Vagina (tissue), 2 donors: ENCODE measurements around the gene PIGC. TPM values are rescaled to one million over a fixed set of nuclear protein-coding genes. Genes with fewer than 3 reads are reported as not detected.

Source experiments
- DNase-seq, 2 donors: peaks; one replicate each; pipeline ENCODE4 v3.0.0-alpha.2; 2017; ENCODE audit errors: extremely low spot score in 2 of 2
- H3K27ac ChIP-seq: fragments of 200-600 bp; sonication (generic); one replicate; pipeline ENCODE4 v1.5.1; 2019
- H3K27me3 ChIP-seq: fragments of 200-600 bp; sonication (generic); one replicate; pipeline ENCODE4 v1.5.1; 2019
- H3K36me3 ChIP-seq, 2 donors: fragments of 200-600 bp; sonication (generic); one replicate each; pipeline ENCODE4 v1.5.1; 2017 to 2019
- H3K4me1 ChIP-seq: fragments of 200-600 bp; sonication (generic); one replicate; pipeline ENCODE4 v1.5.1; 2019
- H3K4me3 ChIP-seq, 2 donors: fragments of 200-600 bp; sonication (generic); 1 replicate in 1 of 2; 2 replicates in 1 of 2; pipeline ENCODE4 v1.5.1; 2016 to 2019
- H3K9me3 ChIP-seq: fragments of 200-600 bp; sonication (generic); one replicate; pipeline ENCODE4 v1.5.1; 2019
- POLR2A ChIP-seq, 2 donors: fragments of 450-650 bp; IDR thresholded peaks; one replicate each; pipeline ENCODE4 v1.6.1; 2017; ENCODE audit warnings: antibody characterized with exemption in 2 of 2, mild to moderate bottlenecking in 2 of 2, moderate library complexity in 2 of 2
- POLR2AphosphoS5 ChIP-seq, 2 donors: sonication (generic); formaldehyde crosslinking; IDR thresholded peaks; one replicate each; pipeline ENCODE4 v1.9.0; 2017; ENCODE audit warnings: antibody characterized with exemption in 2 of 2, mild to moderate bottlenecking in 2 of 2, low read depth in 1 of 2; ENCODE audit not compliant: insufficient read depth in 1 of 2
- intact Hi-C: fragments of 100-400 bp; cut with DNase I; formaldehyde crosslinking; loops from one replicate; pipeline ENCODE4 v1.15.1; 2023
- total RNA-seq: library from RNA; depleted of rRNA; stranded (reverse); fragments of >200 nt; gene quantifications from one replicate; pipeline ENCODE4 v1.2.3, GENCODE V29; 2016
- TF ChIP-seq, protein P1 (sequence below), 3 experiments: fragments of 450-650 bp in 2 of 3; fragments of 200-600 bp in 1 of 3; sonication (generic) in 1 of 3; IDR thresholded peaks; one replicate each; pipeline ENCODE4 v1.5.1; 2017 to 2019; ENCODE audit warnings: antibody characterized with exemption in 3 of 3, mild to moderate bottlenecking in 2 of 3, moderate library complexity in 2 of 3

PIGC gene
- total RNA-seq, 1 donor from 2014 or later, result 14.5 TPM

DNA sequence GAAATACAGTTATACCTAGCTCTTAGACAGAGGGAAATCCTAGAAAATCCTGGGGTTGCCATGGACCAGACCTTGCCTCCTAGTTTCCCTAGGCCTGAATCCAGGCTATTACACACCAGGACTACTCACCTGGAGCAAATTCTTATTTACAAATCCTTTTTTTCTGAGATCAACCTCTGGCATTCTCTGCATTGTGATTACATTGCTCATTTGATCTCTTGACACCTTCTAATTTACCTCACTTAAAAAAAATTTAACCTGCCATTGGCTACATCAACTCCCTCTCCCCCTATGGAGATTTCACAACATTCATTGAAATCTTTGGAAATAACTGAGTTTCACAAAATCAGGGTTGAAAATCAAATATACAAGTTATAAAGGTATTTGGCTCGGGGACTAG is 26.3 kb downstream of the PIGC start:
- no peaks in the 10 kb centered on the region for H3K27me3 ChIP-seq
- intact Hi-C loops, result no loop called here
- no peak for TF ChIP-seq POLR2A (IDR thresholded peaks at IDR 0.05)
- TF ChIP-seq, protein P1, sequence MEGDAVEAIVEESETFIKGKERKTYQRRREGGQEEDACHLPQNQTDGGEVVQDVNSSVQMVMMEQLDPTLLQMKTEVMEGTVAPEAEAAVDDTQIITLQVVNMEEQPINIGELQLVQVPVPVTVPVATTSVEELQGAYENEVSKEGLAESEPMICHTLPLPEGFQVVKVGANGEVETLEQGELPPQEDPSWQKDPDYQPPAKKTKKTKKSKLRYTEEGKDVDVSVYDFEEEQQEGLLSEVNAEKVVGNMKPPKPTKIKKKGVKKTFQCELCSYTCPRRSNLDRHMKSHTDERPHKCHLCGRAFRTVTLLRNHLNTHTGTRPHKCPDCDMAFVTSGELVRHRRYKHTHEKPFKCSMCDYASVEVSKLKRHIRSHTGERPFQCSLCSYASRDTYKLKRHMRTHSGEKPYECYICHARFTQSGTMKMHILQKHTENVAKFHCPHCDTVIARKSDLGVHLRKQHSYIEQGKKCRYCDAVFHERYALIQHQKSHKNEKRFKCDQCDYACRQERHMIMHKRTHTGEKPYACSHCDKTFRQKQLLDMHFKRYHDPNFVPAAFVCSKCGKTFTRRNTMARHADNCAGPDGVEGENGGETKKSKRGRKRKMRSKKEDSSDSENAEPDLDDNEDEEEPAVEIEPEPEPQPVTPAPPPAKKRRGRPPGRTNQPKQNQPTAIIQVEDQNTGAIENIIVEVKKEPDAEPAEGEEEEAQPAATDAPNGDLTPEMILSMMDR (IDR thresholded peaks at IDR 0.05), result no peak
- no peak for TF ChIP-seq POLR2AphosphoS5 (IDR thresholded peaks at IDR 0.05; ENCODE audit: insufficient read depth in 1 of 2, low read depth in 1 of 2)
- H3K36me3 ChIP-seq, result no peaks in the 10 kb centered on the region
- no peaks in the 10 kb centered on the region for H3K4me1 ChIP-seq
- no peak for DNase-seq
- no peak overlapping the region for H3K27ac ChIP-seq
- no peaks in the 10 kb centered on the region for H3K9me3 ChIP-seq
- H3K4me3 ChIP-seq, result no peak overlapping the region

DNA sequence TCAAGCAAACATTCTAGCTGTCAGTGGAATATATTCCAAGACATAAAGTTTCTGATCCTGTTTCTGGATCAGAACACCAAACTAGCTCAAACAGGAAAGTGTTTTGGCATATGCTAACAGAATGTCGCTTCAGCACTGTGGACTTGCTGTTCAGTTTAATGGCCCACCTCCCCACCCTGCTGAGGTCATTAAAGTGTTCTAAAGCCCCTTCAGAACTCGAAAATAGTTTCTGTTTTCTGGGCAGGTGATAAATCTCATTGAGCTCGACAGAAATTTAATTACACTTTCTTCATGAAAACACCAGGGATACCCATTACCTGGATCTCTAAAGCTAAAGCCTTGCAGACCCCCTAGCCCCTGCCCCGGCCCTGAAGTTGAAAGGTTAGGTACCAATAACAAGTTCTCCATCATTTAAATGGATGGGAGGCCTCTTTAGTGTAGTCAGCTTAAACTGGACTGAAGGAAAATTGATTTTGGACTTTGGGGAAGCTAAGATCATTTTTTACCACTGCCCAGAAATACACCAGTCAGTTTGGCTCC is 27.3 kb downstream of the PIGC start:
- H3K27ac ChIP-seq, result no peak overlapping the region
- intact Hi-C loops, result no loop called here
- H3K4me3 ChIP-seq, result no peak overlapping the region
- no peaks in the 10 kb centered on the region for H3K9me3 ChIP-seq
- H3K27me3 ChIP-seq, result no peaks in the 10 kb centered on the region
- no peak for DNase-seq
- no peaks in the 10 kb centered on the region for H3K36me3 ChIP-seq
- TF ChIP-seq POLR2A (IDR thresholded peaks at IDR 0.05) (no peak), POLR2AphosphoS5 (IDR thresholded peaks at IDR 0.05; ENCODE audit: insufficient read depth in 1 of 2, low read depth in 1 of 2) (no peak)
- TF ChIP-seq, protein P1 (IDR thresholded peaks at IDR 0.05), result no peak
- H3K4me1 ChIP-seq, result no peaks in the 10 kb centered on the region

DNA sequence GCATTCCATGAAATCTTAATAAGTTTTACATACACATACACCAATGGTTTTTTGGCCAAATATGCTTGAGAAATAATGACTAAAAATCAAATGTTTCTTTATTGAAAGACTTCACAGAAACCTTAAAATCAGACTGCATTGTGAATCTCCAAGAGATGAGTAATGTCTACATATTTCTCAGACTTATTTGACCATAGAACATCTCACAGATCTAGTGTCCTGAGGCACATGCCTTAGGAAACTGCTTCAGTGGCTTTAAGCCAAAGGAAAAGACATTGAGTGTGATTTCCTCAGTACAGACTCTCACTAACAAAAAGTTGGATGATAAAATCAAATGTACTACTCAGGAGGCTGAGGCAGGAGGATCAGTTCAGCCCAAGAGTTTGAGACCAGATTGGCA is 29.5 kb downstream of the PIGC start:
- DNase-seq, result no peak
- no peaks in the 10 kb centered on the region for H3K9me3 ChIP-seq
- TF ChIP-seq, protein P1 (IDR thresholded peaks at IDR 0.05), result no peak
- no peak for TF ChIP-seq POLR2A (IDR thresholded peaks at IDR 0.05)
- TF ChIP-seq POLR2AphosphoS5 (IDR thresholded peaks at IDR 0.05; ENCODE audit: insufficient read depth in 1 of 2, low read depth in 1 of 2), result no peak
- H3K4me1 ChIP-seq, result no peaks in the 10 kb centered on the region
- H3K36me3 ChIP-seq, result no peaks in the 10 kb centered on the region
- no peak overlapping the region for H3K27ac ChIP-seq
- H3K27me3 ChIP-seq, result no peaks in the 10 kb centered on the region
- no peak overlapping the region for H3K4me3 ChIP-seq
- intact Hi-C loops, result no loop called here

DNA sequence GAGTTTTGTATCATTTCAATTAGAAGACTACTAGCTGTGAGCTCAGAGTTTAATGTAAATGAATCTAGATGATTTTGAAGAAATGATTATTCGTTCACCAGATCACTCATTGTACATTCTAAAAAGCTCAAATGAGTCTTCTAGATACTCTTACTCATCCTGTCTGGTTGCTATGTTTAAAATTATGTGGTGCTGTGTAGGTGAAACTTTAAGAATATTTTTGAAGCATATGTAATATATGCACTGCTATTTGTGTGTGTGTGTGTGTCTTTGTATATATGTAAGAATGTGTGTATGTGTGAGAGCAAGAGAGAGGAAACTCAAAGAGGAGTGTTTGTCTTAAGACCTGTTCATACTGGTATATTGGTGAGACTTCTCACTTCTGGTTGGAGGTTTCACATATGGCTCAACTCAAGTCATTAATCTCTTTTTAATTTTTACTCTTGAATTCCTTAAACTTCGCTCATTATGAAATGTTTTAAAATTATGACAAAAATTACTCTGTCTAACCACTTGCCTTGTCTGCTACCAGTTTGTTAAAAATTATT is 32.0 kb downstream of the PIGC start:
- Histone ChIP-seq H3K27ac (no peak overlapping the region), H3K4me3 (no peak overlapping the region), H3K36me3 (no peaks in the 10 kb centered on the region), H3K9me3 (no peaks in the 10 kb centered on the region), H3K4me1 (no peaks in the 10 kb centered on the region), H3K27me3 (no peaks in the 10 kb centered on the region)
- intact Hi-C loops, result no loop called here
- no peak for TF ChIP-seq POLR2AphosphoS5 (IDR thresholded peaks at IDR 0.05; ENCODE audit: insufficient read depth in 1 of 2, low read depth in 1 of 2)
- no peak for TF ChIP-seq POLR2A (IDR thresholded peaks at IDR 0.05)
- TF ChIP-seq, protein P1 (IDR thresholded peaks at IDR 0.05), result no peak
- DNase-seq, result no peak

DNA sequence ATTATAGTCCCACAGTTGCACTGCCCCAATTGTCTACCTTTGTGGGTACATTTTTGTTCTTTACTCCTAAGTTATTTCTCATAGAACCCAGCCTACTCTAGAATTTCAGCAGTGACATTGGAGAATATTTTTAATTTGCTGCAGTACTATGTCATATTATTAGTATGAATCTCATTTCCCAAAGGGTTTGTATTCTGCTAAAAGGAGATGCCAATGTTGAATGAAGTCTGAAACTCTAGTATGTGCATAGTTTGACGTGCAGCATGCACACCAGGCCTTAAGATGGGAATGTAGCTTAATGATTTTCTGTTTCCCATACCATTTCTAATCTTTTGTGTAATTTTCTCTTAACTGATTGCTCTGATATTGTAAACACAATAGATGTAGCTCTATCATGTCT is 33.8 kb downstream of the PIGC start:
- DNase-seq, result no peak
- Histone ChIP-seq H3K27ac (no peak overlapping the region), H3K36me3 (no peaks in the 10 kb centered on the region), H3K9me3 (no peaks in the 10 kb centered on the region), H3K4me3 (no peak overlapping the region), H3K27me3 (no peaks in the 10 kb centered on the region), H3K4me1 (no peaks in the 10 kb centered on the region)
- intact Hi-C loops, result no loop called here
- TF ChIP-seq, protein P1 (IDR thresholded peaks at IDR 0.05), result no peak
- TF ChIP-seq POLR2AphosphoS5 (IDR thresholded peaks at IDR 0.05; ENCODE audit: insufficient read depth in 1 of 2, low read depth in 1 of 2), result no peak
- no peak for TF ChIP-seq POLR2A (IDR thresholded peaks at IDR 0.05)
